SK-N-SH treated with all-trans-retinoic acid at 6 μM for 48 hours (cell line): Measurements from ENCODE around the gene GRIN2D.

Experiments
- ARNTL ChIP-seq: fragments of 450-650 bp; formaldehyde crosslinking; IDR thresholded peaks from 2 replicates; pipeline ENCODE4 v1.5.0; 2020; ENCODE audit warnings: low read depth, mild to moderate bottlenecking, moderate library complexity, borderline replicate concordance
- BACH2 ChIP-seq: fragments of 250-450 bp; sonication (Bioruptor Pico); IDR thresholded peaks from 2 replicates; pipeline ENCODE4 v1.9.0; 2021; ENCODE audit warnings: mild to moderate bottlenecking, borderline replicate concordance
- CSDC2 ChIP-seq: fragments of 250-450 bp; sonication (Bioruptor Pico); IDR thresholded peaks from 2 replicates; pipeline ENCODE4 v1.5.0; 2020; ENCODE audit warnings: mild to moderate bottlenecking, moderate library complexity
- PATZ1 ChIP-seq: fragments of 250-450 bp; sonication (Bioruptor Pico); IDR thresholded peaks from 2 replicates; pipeline ENCODE4 v1.8.0; 2020; ENCODE audit warnings: mild to moderate bottlenecking, moderate library complexity, borderline replicate concordance
- SNAI2 ChIP-seq: fragments of 250-450 bp; sonication (Bioruptor Pico); IDR thresholded peaks from 2 replicates; pipeline ENCODE4 v1.5.0; 2020; ENCODE audit warnings: mild to moderate bottlenecking, moderate library complexity
- ZFP3 ChIP-seq: fragments of 250-450 bp; sonication (Bioruptor Pico); IDR thresholded peaks from 2 replicates; pipeline ENCODE4 v1.5.0; 2020; ENCODE audit warnings: mild to moderate bottlenecking, moderate library complexity
- ZFP30 ChIP-seq: fragments of 450-650 bp; formaldehyde crosslinking; IDR thresholded peaks from 2 replicates; pipeline ENCODE4 v1.5.0; 2022; ENCODE audit warnings: mild to moderate bottlenecking, moderate library complexity
- ZNF70 ChIP-seq: fragments of 450-650 bp; formaldehyde crosslinking; IDR thresholded peaks from 2 replicates; pipeline ENCODE4 v1.5.0; 2020; ENCODE audit warnings: mild to moderate bottlenecking, moderate library complexity
- TF ChIP-seq, protein P1 (sequence below): fragments of 250-450 bp; sonication (Bioruptor Pico); IDR thresholded peaks from 2 replicates; pipeline ENCODE4 v1.5.1; 2020; ENCODE audit warnings: low read depth, mild to moderate bottlenecking, moderate library complexity

DNA sequence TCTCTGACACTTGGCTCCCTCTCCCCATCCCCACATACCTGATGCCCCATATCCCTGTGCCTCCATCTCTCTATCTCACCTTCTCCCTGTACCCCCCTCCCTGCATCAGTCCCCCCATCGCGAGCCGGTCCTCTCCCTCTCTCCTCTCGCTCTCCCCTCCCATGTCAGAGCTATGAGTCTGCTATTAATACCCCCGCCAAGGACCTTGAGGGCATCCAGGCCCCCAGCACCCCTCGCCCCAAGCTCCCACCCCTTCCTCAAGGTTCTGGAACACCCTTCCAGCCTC lies 1.6 kb downstream of the GRIN2D start:
- TF ChIP-seq ZFP3 (no peak), SNAI2 (CRISPR knock-in tag) (no peak), ARNTL (CRISPR knock-in tag) (no peak), ZFP30 (CRISPR knock-in tag) (no peak), ZNF70 (CRISPR knock-in tag) (no peak), BACH2 (CRISPR knock-in tag) (no peak), CSDC2 (no peak), PATZ1 (CRISPR knock-in tag) (no peak)
- TF ChIP-seq, protein P1, sequence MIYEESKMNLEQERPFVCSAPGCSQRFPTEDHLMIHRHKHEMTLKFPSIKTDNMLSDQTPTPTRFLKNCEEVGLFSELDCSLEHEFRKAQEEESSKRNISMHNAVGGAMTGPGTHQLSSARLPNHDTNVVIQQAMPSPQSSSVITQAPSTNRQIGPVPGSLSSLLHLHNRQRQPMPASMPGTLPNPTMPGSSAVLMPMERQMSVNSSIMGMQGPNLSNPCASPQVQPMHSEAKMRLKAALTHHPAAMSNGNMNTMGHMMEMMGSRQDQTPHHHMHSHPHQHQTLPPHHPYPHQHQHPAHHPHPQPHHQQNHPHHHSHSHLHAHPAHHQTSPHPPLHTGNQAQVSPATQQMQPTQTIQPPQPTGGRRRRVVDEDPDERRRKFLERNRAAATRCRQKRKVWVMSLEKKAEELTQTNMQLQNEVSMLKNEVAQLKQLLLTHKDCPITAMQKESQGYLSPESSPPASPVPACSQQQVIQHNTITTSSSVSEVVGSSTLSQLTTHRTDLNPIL (CRISPR knock-in tag), result no peak
